Activated CD8-positive, alpha-beta memory T cell treated with anti-CD3 and anti-CD28 coated beads for 36 hours (primary cell): ENCODE results near the gene TREML1. TPM values are rescaled to one million over a fixed set of nuclear protein-coding genes. Genes with fewer than 3 reads are reported as not detected.
"Not testable (repeated sequence)": the region's sequence is repeated elsewhere in the genome, so short reads cannot be mapped to it uniquely, and the experiment has no call there.

Experiments
- CTCF ChIA-PET: fragments of 350-600 bp; sonication (Branson Sonifier 250); formaldehyde crosslinking; loops from one replicate; lab custom pipeline; 2021; ENCODE audit warnings: antibody characterized with exemption; lab: Charles Lee
- POLR2A ChIA-PET: fragments of 350-600 bp; sonication (Branson Sonifier 250); formaldehyde crosslinking; loops from one replicate; lab custom pipeline; 2021; ENCODE audit warnings: antibody characterized with exemption; lab: Charles Lee
- total RNA-seq, 2 experiments: library from RNA; stranded (reverse); gene quantifications; one replicate each; pipeline ENCODE4 v1.2.3, GENCODE V29; 2021

The TREML1 gene
- total RNA-seq: not detected

DNA sequence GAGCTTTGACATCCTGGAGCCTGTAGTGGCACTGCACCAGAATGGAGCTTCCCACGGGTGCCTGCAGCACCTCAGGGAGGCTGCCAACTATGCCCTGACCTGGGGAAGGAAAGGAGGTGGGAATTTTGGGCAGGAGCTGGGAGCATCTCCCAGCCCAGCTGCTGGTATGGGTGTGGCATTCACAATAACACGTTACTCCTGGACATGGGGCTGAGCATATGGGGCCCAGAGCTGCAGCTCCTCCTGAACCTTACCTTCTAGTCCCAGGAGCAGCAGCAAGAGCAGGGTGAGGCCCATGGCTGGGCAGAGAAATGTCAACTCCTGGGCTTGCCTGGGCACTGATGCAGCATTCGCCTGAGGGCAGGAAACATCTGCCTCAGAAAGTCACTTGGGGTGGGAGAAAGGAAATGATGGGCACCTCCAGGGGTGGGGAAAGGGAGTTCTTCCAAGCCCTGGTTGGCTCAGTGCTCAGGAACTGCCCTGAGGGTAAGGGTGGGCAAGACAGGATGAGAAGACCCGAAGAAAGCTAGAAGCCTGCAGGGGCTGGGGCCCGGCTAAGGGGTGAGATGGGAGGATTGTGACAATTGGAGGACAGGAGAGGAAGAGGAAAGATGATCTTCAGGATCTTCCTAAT, at the start of gene TREML1:
TREML1 (minus strand) TSS at position 356 of the 634 bp plus-strand sequence; CDS start at position 297, 59 bp downstream.
- CTCF ChIA-PET: no interaction called here
- POLR2A ChIA-PET: no interaction called here

- ChIA-PET CTCF (no interaction called here), POLR2A (no interaction called here)
These were observed 47.6 kb upstream of the TREML1 start for GRCh38 chr6:41201764-41202173.

DNA sequence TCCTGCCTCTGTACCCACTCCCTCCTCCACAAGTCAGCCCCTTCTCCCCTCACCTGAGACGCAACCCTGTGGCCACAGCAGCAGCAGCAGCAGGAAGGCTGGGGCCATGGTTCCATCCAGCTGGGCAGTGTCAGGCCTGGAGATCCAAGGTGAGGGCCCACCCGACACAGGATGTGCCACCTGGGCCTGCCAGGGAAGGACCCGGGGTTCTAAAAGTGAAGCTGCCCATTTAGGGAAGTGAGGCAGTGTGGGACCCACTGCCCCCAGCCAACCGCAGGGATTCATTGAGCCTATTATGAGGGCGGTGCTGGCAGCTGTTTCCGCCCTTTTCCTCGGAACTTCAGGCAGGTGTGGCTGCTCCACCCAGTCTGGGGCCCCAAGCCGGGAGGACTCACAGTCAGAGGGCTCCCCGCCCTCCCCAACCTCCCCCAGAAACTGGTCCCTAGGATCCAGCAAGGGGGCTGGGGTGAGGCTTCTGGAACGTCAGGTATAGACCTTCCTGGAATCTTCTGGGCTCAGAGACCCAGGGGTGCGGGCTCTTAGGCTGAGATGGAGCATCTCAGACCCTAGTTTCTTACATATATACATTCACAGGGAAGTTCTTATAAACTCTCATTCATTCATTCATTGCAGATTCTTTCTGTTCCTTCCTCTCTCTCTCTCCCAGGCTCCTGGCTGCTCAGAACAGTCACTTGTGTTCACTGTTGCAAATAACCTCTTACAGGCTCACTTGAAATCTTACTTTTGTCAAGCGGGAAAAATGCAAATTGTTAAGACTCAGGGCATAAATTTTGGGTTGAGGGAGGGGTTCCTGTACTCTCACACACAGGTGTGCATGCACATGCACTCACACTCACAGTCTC, 47.0 kb upstream of the TREML1 start, which contains the start of gene TREML2:
TREML2 (minus strand) TSS at position 249 of the 863 bp plus-strand sequence; CDS start at position 108, 141 bp downstream.
- POLR2A ChIA-PET: no interaction called here
- CTCF ChIA-PET: interaction anchor here (0.9 to 1.5 kb wide), 3 partner anchors 11 to 119 kb away, joined by 3 read pairs; no protein-coding TSS in a partner anchor

GRCh38 chr6:41200296-41200900, 46.3 kb upstream of the TREML1 start:
- ChIA-PET POLR2A (no interaction called here), CTCF (interaction anchor here (0.9 to 1.5 kb wide), 5 partner anchors 12 to 120 kb away, joined by 3 to 4 read pairs (median 3); no protein-coding TSS in a partner anchor)

DNA sequence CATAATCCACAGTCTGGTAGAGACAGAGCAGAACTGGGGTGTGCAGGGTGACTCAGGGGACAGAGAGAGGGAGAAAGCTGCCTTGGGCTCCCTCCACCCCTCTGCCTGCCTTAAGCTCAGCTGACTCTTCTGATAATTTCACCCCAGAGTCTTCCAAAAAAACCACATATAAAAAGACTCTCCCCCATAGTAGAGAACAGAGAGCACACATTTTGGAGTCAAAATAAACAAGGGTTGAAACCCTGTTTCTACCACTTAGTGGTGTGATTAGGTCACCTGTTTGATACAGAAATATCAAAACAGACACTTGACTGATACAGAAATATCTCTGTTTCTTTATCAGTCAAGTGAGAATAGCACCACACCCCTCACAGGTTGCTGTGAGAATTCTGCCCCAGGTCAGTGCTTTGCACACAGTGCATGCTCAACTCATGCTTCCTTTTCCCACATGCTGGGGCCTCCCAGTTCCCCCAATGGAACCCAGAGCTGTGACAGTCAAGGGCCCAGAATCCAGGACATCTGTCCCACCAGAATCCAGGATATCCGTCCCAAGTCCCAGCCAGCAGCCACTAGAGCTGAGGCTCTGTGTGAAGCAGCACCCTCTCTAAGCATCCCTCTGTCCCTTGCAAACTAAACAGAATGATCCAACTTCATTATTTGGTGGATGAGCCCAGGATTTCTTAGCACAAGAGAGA, 45.6 kb upstream of the TREML1 start:
- ChIA-PET CTCF (interaction anchor here (1.1 to 1.5 kb wide), 4 partner anchors 15 to 120 kb away, joined by 3 to 4 read pairs (median 3); no protein-coding TSS in a partner anchor), POLR2A (no interaction called here)

DNA sequence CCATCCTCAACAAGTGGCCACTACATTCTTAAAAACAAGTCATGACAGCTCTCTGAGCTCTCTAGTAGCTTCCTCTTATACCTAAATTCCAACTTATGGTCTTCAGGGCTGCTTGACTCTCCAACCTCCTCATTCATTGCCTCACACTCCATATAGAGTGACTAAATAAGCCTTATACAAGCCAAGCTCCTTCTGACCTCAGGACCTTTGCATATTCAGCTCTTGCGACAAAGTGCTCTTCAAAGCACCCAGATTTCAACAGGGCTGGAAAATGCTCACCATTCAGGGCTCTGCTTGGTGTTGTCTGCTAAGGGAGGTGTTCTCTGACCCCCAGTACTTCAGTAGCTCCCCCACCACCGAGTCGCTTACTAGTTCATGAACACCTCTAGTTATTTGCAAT, 43.1 kb upstream of the TREML1 start:
- POLR2A ChIA-PET: no interaction called here
- CTCF ChIA-PET: interaction anchor here (1.2 kb wide), 1 partner anchor 15 kb away, joined by 7 read pairs; no protein-coding TSS in a partner anchor

GRCh38 chr6:41194386-41194785, 40.2 kb upstream of the TREML1 start:
- CTCF ChIA-PET: interaction anchor here (0.6 kb wide), 1 partner anchor 84 kb away, joined by 4 read pairs; no protein-coding TSS in a partner anchor
- POLR2A ChIA-PET: no interaction called here

DNA sequence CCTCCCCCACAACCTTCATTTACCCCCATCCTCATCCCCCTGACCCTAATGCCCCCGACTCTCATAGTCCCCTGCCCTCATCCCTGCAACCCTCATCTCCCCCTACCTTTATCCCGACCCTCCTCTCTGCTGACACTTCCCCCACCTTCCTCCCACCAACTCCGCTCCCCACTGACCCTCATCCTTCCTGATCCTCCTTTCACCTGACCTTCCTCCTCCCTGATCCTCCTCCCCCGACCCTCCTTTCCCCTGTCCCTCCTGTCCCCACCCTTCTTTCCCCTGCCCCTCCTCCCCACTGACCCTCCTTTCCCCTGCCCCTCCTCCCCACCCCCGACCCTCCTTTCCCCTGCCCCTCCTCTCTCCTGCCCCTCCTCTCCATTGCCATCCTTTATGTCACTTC, 39.7 kb upstream of the TREML1 start:
- ChIA-PET POLR2A (no interaction called here), CTCF (no interaction called here)

GRCh38 chr6:41193171-41193734, 39.1 kb upstream of the TREML1 start:
- CTCF ChIA-PET: no interaction called here

DNA sequence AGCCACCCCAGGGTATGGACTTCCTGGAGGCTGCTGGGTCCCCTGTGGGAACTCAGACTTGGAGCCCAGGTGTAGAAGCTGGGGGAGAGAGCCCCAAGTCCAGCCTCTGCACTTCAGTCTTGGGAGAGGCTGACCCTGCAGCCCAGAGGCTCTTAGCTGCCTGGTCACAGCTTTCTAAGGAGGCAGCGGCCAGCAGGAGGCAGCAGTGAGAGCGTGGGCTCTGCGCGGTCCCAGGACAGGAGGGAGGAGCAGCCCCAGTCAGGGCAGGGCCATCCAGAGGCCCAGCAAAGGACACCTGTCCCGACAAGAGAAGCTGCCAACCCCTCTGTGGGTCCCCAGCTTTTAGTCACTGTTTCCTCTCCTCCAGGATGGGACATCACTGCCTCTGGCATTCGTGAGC, 37.4 kb upstream of the TREML1 start:
- POLR2A ChIA-PET: no interaction called here
- CTCF ChIA-PET: interaction anchor here (1.8 kb wide), 1 partner anchor 10 kb away, joined by 10 read pairs; no protein-coding TSS in a partner anchor

More at GRCh38 chr6:41193171-41193734, 39.1 kb upstream of the TREML1 start:
- POLR2A ChIA-PET: no interaction called here

DNA sequence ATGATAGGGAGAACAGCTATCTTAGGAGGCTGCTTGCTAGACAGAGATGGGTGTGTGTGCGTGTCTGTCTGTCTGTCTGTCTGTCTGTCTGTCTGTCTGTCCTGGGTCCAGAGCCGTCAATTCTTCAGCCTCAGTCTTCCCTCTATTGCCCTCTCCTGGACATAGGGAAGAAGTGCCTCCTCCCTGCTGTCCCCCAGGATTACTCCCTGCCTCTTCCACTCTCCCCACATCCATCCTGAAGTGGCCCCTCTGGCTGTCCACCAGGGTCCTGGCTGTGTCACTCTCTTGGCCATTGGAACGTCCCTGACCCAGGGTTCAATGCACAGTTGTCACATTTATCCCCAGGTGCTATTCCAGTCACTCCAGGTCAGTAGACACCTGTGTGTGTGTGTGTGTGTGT, 36.6 kb upstream of the TREML1 start:
- ChIA-PET CTCF (no interaction called here), POLR2A (no interaction called here)

GRCh38 chr6:41189967-41190366, 35.8 kb upstream of the TREML1 start:
- CTCF ChIA-PET: interaction anchor here (1.0 kb wide), 1 partner anchor 117 kb away, joined by 3 read pairs; no protein-coding TSS in a partner anchor

DNA sequence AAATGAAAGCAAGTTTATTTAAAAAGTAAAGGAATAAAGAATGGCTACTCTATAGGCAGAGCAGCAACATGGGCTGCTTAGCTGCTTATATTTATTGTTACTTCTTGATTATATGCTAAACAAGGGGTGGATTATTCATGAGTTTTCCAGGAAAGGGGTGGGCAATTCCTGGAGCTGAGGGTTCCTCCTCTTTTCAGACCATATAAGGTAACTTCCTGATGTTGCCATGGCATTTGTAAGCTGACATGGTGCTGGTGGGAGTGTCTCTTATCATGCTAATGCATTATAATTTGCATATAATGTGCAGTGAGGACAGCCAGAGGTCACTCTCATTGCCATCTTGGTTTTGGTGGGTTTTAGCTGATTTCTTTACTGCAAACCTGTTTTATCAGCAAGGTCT, 34.9 kb upstream of the TREML1 start:
- CTCF ChIA-PET: interaction anchor here (1.0 kb wide), 1 partner anchor 118 kb away, joined by 3 read pairs; no protein-coding TSS in a partner anchor
- POLR2A ChIA-PET: not testable (repeated sequence)

More at GRCh38 chr6:41189967-41190366, 35.8 kb upstream of the TREML1 start:
- POLR2A ChIA-PET: no interaction called here

- POLR2A ChIA-PET: no interaction called here
- CTCF ChIA-PET: no interaction called here
These were observed 34.1 kb upstream of the TREML1 start for GRCh38 chr6:41187924-41188886.

- POLR2A ChIA-PET: no interaction called here
- CTCF ChIA-PET: no interaction called here
These were observed 31.9 kb upstream of the TREML1 start for GRCh38 chr6:41186031-41186562.

DNA sequence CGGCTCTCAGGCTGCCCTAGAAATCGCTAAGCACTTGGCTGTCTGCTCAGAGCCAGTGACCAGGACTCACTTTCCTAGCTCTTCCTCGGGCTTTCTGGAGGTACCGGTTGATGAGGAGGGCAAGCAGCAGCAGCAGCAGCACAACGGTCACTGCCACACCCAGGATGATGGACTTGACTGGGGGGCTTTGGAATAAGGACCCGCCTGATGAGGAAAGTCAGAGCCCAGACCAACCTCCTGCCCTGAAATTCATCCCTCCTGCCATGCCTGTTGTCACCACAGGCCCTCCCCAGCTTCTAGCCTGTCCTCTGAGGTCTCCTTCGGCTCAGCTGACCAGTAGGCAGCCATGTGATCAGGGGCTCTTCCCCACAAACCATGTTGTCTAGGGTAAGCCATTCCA, 30.6 kb upstream of the TREML1 start:
- CTCF ChIA-PET: interaction anchor here (1.0 kb wide), 1 partner anchor 15 kb away, joined by 3 read pairs; no protein-coding TSS in a partner anchor
- POLR2A ChIA-PET: no interaction called here
